ENCODE measurements around the gene LRIT1. TPM values are rescaled to one million over a fixed set of nuclear protein-coding genes. Genes with fewer than 3 reads are reported as not detected.

The LRIT1 gene
- total RNA-seq: not detected in 2 replicates

GRCh38 chr10:84241185-84241790 lies at the start of gene LRIT1:
Gene LRIT1, minus strand, starts transcription at chr10:84241546. Its CDS starts 107 bp downstream, at chr10:84241439.

GRCh38 chr10:84244651-84245270 lies 3.4 kb upstream of the LRIT1 start, which contains the start of gene RGR:
Gene RGR, plus strand, starts transcription at chr10:84245053. Its CDS starts 38 bp downstream, at chr10:84245091.

GRCh38 chr10:84225427-84226173 lies 15.7 kb downstream of the LRIT1 start, which contains the start of gene LRIT2:
Gene LRIT2, minus strand, starts transcription at chr10:84225544. Its CDS starts 24 bp downstream, at chr10:84225520.

GRCh38 chr10:84194424-84195043 lies 46.8 kb downstream of the LRIT1 start, which contains the start of gene CDHR1:
Gene CDHR1, plus strand, starts transcription at chr10:84194537. Its CDS starts 224 bp downstream, at chr10:84194761.

Other genes starting within 250 kb of the LRIT1 start
- 176 and 185 TPM in 2 replicates for gene GHITM, start 102.0 kb downstream of the LRIT1 start, total RNA-seq
- gene GPR15LG, start 67.7 kb downstream of the LRIT1 start, total RNA-seq: not detected in 2 replicates
- 0.11 and 0.26 TPM in 2 replicates for gene CDHR1, start 47.0 kb downstream of the LRIT1 start, total RNA-seq
- not detected in 2 replicates for gene LRIT2, start 16.0 kb downstream of the LRIT1 start, total RNA-seq
- not detected in 2 replicates for gene RGR, start 3.5 kb upstream of the LRIT1 start, total RNA-seq
- 49.4 and 56.1 TPM in 2 replicates for gene CCSER2, start 87.0 kb upstream of the LRIT1 start, total RNA-seq

Data from articular chondrocyte of knee joint (primary cell).